ENCODE data around the gene CCDC71. TPM values are rescaled to one million over a fixed set of nuclear protein-coding genes. Genes with fewer than 3 reads are reported as not detected.

Gene CCDC71
- total RNA-seq, 4 donors from 2014 or later, result 35.2 to 63.7 (median 58.5) TPM

DNA sequence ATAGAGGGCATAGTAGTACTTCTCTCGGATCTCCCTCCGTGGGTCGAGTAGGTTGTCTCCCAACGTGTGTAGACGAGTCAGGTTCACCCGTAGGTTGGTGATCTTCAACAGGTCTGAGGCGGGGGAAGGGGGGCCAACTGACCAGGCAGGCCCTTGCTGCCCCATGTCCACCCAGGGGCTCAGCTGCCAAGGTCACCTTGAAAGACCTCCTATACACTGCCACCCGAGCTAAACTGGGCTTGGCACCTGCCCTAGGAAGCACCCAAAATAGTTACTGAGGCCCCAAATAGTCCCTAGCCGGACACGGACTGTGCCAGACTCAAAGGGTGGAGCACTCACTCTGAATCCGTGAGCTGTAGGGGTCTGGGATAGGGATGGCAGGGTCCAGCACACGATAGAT is 35.1 kb downstream of the CCDC71 start:
- WGBS, 2 donors, result 88 to 90% methylated on average over 7 to 12 of the region's 12 CpGs

DNA sequence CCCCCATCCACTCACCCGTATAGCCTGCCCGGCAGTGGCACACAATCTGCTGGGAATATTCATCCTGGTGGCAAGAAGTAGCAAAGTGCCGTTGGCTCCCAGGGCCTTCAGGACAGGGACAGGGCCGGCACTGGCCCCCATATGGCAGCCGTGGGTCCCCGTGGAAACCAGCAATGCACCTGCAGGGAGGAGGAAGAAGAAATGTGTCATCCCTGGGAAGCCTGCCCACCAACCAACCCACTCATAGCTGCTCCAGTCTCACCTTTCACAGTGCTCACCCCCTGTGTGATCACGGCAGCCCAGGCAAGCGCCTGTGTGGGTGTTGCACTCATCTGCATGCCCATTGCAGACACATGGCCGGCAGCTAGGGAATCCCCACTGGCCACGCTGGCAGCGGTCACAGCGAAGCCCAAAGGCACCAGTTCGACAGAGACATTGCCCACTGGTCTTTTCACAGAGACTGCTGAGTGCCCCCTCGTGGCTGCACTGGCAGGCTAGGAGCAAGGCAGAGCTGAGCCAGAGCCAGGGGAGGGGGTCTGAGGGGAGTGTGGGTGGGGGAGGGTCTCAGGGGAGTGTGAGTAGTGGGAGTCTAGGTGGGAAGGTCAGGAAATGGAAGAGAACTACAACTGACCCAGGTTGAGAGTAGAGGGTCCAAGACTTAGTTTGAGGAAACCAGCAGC is 41.0 kb downstream of the CCDC71 start:
- no peak for TF ChIP-seq POLR2A (IDR thresholded peaks at IDR 0.05)
- TF ChIP-seq, protein P1, sequence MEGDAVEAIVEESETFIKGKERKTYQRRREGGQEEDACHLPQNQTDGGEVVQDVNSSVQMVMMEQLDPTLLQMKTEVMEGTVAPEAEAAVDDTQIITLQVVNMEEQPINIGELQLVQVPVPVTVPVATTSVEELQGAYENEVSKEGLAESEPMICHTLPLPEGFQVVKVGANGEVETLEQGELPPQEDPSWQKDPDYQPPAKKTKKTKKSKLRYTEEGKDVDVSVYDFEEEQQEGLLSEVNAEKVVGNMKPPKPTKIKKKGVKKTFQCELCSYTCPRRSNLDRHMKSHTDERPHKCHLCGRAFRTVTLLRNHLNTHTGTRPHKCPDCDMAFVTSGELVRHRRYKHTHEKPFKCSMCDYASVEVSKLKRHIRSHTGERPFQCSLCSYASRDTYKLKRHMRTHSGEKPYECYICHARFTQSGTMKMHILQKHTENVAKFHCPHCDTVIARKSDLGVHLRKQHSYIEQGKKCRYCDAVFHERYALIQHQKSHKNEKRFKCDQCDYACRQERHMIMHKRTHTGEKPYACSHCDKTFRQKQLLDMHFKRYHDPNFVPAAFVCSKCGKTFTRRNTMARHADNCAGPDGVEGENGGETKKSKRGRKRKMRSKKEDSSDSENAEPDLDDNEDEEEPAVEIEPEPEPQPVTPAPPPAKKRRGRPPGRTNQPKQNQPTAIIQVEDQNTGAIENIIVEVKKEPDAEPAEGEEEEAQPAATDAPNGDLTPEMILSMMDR (IDR thresholded peaks at IDR 0.05), result no peak
- H3K9me3 ChIP-seq, result no peaks in the 10 kb centered on the region

More for the DNA sequence above, 35.1 kb downstream of the CCDC71 start:
- Histone ChIP-seq H3K27me3 (no peaks in the 10 kb centered on the region), H3K4me3 (replicated peaks in 1 of 3) (no peak overlapping the region), H3K9me3 (no peaks in the 10 kb centered on the region), H3K4me1 (peaks cover 15 to 19% of the 10 kb centered on the region in 2 donors), H3K27ac (peak overlapping the region in 1 of 3 donors; percentile 82), H3K36me3 (peaks cover 32 to 33% of the 10 kb centered on the region in 2 donors)
- DNase-seq, result no peak
- intact Hi-C loops (cut with DNase I), result no loop called here
- TF ChIP-seq, protein P1 (IDR thresholded peaks at IDR 0.05), result no peak
- TF ChIP-seq POLR2A (IDR thresholded peaks at IDR 0.05), result no peak

DNA sequence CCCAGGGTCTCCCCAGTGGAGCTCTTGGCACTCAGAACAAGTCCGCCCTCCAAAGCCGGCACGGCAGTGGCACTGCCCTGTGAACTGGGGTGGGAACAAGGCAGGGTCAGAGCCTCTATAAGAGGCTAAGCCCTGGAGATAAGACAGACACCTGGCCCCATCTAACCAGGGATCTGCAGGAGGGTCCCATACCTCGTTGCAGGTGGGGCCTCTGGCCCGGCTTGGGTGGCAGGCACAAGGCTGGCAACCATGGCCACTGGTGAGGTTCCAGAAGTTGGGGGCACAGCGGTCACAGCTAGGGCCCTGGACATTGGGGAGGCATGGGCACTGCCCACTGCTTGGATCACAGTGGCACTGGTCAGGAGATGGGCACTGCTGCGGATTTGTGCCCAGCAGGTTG is 41.9 kb downstream of the CCDC71 start:
- no peaks in the 10 kb centered on the region for H3K27me3 ChIP-seq
- 93 to 95% methylated on average over 2 to 5 of the region's 7 CpGs for WGBS, 2 donors
- peaks cover 9 to 12% of the 10 kb centered on the region in 2 donors for H3K4me1 ChIP-seq
- no peak for TF ChIP-seq POLR2A (IDR thresholded peaks at IDR 0.05)
- TF ChIP-seq, protein P1 (IDR thresholded peaks at IDR 0.05), result no peak
- no peak overlapping the region for H3K27ac ChIP-seq
- DNase-seq, result no peak
- peaks cover 59 to 66% of the 10 kb centered on the region in 2 donors for H3K36me3 ChIP-seq
- intact Hi-C loops (cut with DNase I), result no loop called here
- H3K4me3 ChIP-seq (replicated peaks in 1 of 3), result no peak overlapping the region
- no peaks in the 10 kb centered on the region for H3K9me3 ChIP-seq

More for the DNA sequence above, 41.0 kb downstream of the CCDC71 start:
- Histone ChIP-seq H3K36me3 (peaks cover 60 to 74% of the 10 kb centered on the region in 2 donors), H3K27ac (no peak overlapping the region), H3K4me3 (replicated peaks in 1 of 3) (no peak overlapping the region), H3K27me3 (no peaks in the 10 kb centered on the region), H3K4me1 (peaks cover 0 to 4% of the 10 kb centered on the region in 2 donors)
- WGBS, 2 donors, result 80 to 87% methylated on average over 10 to 14 of the region's 14 CpGs
- intact Hi-C loops (cut with DNase I), result no loop called here
- DNase-seq, result no peak

DNA sequence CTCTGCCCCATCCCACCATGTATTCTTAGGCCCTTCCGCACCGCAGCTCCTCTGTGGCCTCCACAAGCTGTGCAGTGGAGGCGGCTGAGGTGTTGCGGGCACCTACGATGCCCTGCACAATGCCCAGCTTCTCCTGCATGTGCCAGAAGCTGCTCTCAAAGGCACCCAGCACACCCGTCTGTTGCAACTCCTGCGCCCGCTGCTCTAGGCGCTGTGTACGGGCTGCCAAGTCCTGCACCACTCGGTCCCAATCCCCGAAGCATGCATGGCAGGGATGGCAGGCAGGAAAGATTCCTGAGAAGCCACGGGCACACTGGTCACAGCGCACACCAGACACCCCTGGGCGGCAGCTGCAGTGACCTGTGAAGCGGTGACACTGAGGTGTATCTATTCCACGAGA is 42.4 kb downstream of the CCDC71 start:
- no peak overlapping the region for H3K27ac ChIP-seq
- intact Hi-C loops (cut with DNase I), result no loop called here
- peaks cover 59 to 64% of the 10 kb centered on the region in 2 donors for H3K36me3 ChIP-seq
- H3K9me3 ChIP-seq, result no peaks in the 10 kb centered on the region
- H3K4me1 ChIP-seq, result peaks cover 10 to 17% of the 10 kb centered on the region in 2 donors
- H3K27me3 ChIP-seq, result no peaks in the 10 kb centered on the region
- H3K4me3 ChIP-seq (replicated peaks in 1 of 3), result no peak overlapping the region
- DNase-seq, result no peak
- 96% methylated on average over 9 to 17 of the region's 17 CpGs for WGBS, 2 donors
- TF ChIP-seq, protein P1 (IDR thresholded peaks at IDR 0.05), result no peak
- TF ChIP-seq POLR2A (IDR thresholded peaks at IDR 0.05), result no peak

DNA sequence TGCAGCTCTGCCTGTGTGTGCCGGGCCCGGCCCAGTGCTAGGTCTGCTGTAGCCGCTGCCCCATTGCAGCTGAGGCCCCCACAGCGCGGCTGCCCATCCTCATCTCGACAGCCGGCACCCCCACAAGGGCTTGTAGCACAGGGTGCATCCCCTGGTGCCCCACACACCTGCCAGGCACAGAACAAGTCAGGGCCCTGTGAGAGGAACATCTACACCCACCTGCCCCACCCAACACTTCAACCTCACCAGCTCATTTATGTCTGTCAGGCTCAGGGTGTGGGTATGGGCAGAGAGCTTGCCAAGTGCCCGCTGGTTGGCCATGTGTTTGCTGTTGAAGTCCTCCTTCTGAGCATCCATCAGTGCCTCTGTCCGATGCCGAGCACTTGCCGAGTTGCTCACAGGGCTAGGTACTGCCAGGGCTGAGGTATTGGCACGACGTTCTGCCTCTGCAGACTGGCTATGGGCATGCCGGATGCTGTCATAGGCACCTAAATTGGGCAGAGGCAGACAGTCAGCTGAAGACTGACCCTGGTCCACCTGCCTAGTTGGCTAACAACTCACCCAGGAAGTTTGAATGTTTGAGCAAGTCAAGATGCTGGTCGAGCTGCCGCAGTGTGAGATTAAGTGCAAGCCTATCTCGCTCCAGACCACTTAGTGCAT is 43.1 kb downstream of the CCDC71 start:
- no peak overlapping the region for H3K4me3 ChIP-seq (replicated peaks in 1 of 3)
- H3K27ac ChIP-seq, result no peak overlapping the region
- H3K27me3 ChIP-seq, result no peaks in the 10 kb centered on the region
- H3K36me3 ChIP-seq, result peaks cover 54 to 65% of the 10 kb centered on the region in 2 donors
- intact Hi-C loops (cut with DNase I), result no loop called here
- TF ChIP-seq POLR2A (IDR thresholded peaks at IDR 0.05), result no peak
- TF ChIP-seq, protein P1 (IDR thresholded peaks at IDR 0.05), result no peak
- H3K9me3 ChIP-seq, result no peaks in the 10 kb centered on the region
- H3K4me1 ChIP-seq, result peaks cover 10 to 17% of the 10 kb centered on the region in 2 donors
- no peak for DNase-seq
- 90 to 93% methylated on average over 13 to 17 of the region's 17 CpGs for WGBS, 2 donors
